GM06990 (cell line): Measurements from ENCODE around the gene THBS2.

ENCODE experiments used
- DNase-seq: peaks from one replicate; pipeline ENCODE4 v3.0.0-alpha.2; 2011; ENCODE audit not compliant: insufficient read length; ENCODE audit errors: extremely low read depth
- H3K27me3 ChIP-seq: replicated peaks from 2 replicates; pipeline ENCODE4 v1.6.0; 2011; ENCODE audit warnings: low read length; ENCODE audit not compliant: control insufficient read depth, insufficient read depth
- H3K36me3 ChIP-seq: 2 replicates; pipeline ENCODE4 v1.5.1; 2011; ENCODE audit warnings: low read length; ENCODE audit not compliant: control insufficient read depth, insufficient read depth
- H3K4me3 ChIP-seq: replicated peaks from 2 replicates; pipeline ENCODE4 v1.5.1; 2011; ENCODE audit warnings: low read depth, mild to moderate bottlenecking, control low read depth, low read length
- CTCF ChIP-seq: IDR thresholded peaks from 2 replicates; pipeline ENCODE4 v1.5.1; 2011; ENCODE audit warnings: low read length, control low read depth, mild to moderate bottlenecking, inconsistent platforms; ENCODE audit not compliant: insufficient read depth, poor library complexity, severe bottlenecking

THBS2 gene

GRCh38 chr6:169283924-169284323 lies 30.3 kb upstream of the THBS2 start:
- no peak for DNase-seq
- Histone ChIP-seq H3K4me3 (no peak overlapping the region), H3K27me3 (no peaks in the 10 kb centered on the region), H3K36me3 (no peaks in the 10 kb centered on the region)
- TF ChIP-seq CTCF: no peak

- H3K36me3 ChIP-seq: no peaks in the 10 kb centered on the region
- TF ChIP-seq CTCF: no peak
- no peak for DNase-seq
- no peaks in the 10 kb centered on the region for H3K27me3 ChIP-seq
- H3K4me3 ChIP-seq: no peak overlapping the region
Measured at GRCh38 chr6:169282043-169282442, 28.4 kb upstream of the THBS2 start.

- no peak overlapping the region for H3K4me3 ChIP-seq
- H3K36me3 ChIP-seq: no peaks in the 10 kb centered on the region
- no peak for TF ChIP-seq CTCF
- no peak for DNase-seq
- no peaks in the 10 kb centered on the region for H3K27me3 ChIP-seq
Measured at GRCh38 chr6:169277619-169278018, 24.0 kb upstream of the THBS2 start.

DNA sequence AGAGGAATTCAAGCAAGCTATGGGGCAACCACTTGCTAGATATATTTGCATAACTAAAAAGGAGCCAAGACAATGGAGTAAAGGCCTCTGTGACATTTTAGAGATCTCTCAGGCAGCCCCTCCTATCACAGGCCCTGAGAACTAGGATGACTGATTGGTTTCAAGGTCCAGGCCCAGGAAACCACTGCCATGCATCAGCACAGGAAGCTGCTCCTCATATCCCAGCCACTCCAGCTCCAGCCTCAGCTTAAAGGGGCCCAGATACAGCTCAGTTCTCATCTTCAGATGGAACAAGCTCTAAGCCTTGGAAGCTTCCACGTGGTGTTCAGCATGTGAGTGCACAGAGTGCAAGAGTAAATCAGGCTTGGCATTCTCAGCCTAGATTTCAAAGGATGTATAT lies 21.1 kb upstream of the THBS2 start:
- no peak for TF ChIP-seq CTCF
- Histone ChIP-seq H3K36me3 (no peaks in the 10 kb centered on the region), H3K4me3 (no peak overlapping the region), H3K27me3 (no peaks in the 10 kb centered on the region)
- no peak for DNase-seq

- Histone ChIP-seq H3K36me3 (no peaks in the 10 kb centered on the region), H3K27me3 (no peaks in the 10 kb centered on the region), H3K4me3 (no peak overlapping the region)
- no peak for DNase-seq
- no peak for TF ChIP-seq CTCF
Measured at GRCh38 chr6:169273511-169273910, 19.9 kb upstream of the THBS2 start.

GRCh38 chr6:169271877-169272216 lies 18.2 kb upstream of the THBS2 start:
- no peak overlapping the region for H3K4me3 ChIP-seq
- no peak for DNase-seq
- no peaks in the 10 kb centered on the region for H3K36me3 ChIP-seq
- TF ChIP-seq CTCF: no peak
- no peaks in the 10 kb centered on the region for H3K27me3 ChIP-seq
